H1 (cell line): Measurements from ENCODE around the gene LCAT. TPM values are rescaled to one million over a fixed set of nuclear protein-coding genes. Genes with fewer than 3 reads are reported as not detected.

ENCODE experiments used
- CTCF ChIA-PET: fragments of 300-600 bp; sonication (Branson Sonifier 250); formaldehyde crosslinking; loops from one replicate; lab custom pipeline; 2021; ENCODE audit not compliant: partially characterized antibody; lab: Charles Lee
- POLR2A ChIA-PET: fragments of 300-600 bp; sonication (Branson Sonifier 250); formaldehyde crosslinking; loops from one replicate; lab custom pipeline; 2021; ENCODE audit warnings: inconsistent platforms; ENCODE audit not compliant: partially characterized antibody; lab: Charles Lee
- DNase-seq, 2 experiments: peaks; one replicate each; pipeline versions ENCODE4 v3.0.0 to v3.0.0-alpha.2; 2010 to 2022; ENCODE audit warnings: low spot score in 2 of 2, low read depth in 1 of 2, mixed read lengths in 1 of 2
- FAIRE-seq: peaks from 2 replicates; lab custom pipeline; 2011; peaks lifted over from hg19 to GRCh38; lab: Jason Lieb, UNC
- H2AFZ ChIP-seq: 2 replicates; pipeline ENCODE4 v1.8.1; 2012; ENCODE audit warnings: low read length, inconsistent platforms
- H2AK5ac ChIP-seq: 2 replicates; pipeline ENCODE4 v1.6.1; 2013; ENCODE audit warnings: low read depth, low read length
- H2BK120ac ChIP-seq: replicated peaks from 2 replicates; pipeline ENCODE3; 2013; ENCODE audit warnings: low read depth, low read length, inconsistent platforms
- H2BK12ac ChIP-seq: 2 replicates; pipeline ENCODE4 v1.6.1; 2013; ENCODE audit warnings: low read depth, low read length
- H2BK15ac ChIP-seq: 2 replicates; pipeline ENCODE4 v1.6.1; 2013; ENCODE audit warnings: low read length
- H2BK20ac ChIP-seq: 2 replicates; pipeline ENCODE4 v1.6.1; 2013; ENCODE audit warnings: low read length
- H2BK5ac ChIP-seq: 2 replicates; pipeline ENCODE4 v1.6.1; 2013; ENCODE audit warnings: low read depth, low read length
- H3K14ac ChIP-seq: 2 replicates; pipeline ENCODE4 v1.6.1; 2013; ENCODE audit warnings: inconsistent platforms; ENCODE audit not compliant: insufficient read length
- H3K18ac ChIP-seq: 2 replicates; pipeline ENCODE4 v1.6.1; 2013; ENCODE audit warnings: low read length; ENCODE audit errors: extremely low read depth
- H3K23ac ChIP-seq: 2 replicates; pipeline ENCODE4 v1.6.1; 2013; ENCODE audit warnings: inconsistent platforms; ENCODE audit not compliant: insufficient read length
- H3K23me2 ChIP-seq: 2 replicates; pipeline ENCODE4 v1.6.1; 2013; ENCODE audit warnings: low read depth, low read length
- H3K27ac ChIP-seq: 2 replicates; pipeline ENCODE4 v1.6.1; 2011; ENCODE audit warnings: low read depth, low read length, inconsistent platforms
- H3K27me3 ChIP-seq, 4 experiments: replicated peaks in 1 of 4; 1 replicate in 1 of 4; 2 replicates in 3 of 4; pipeline versions ENCODE4 v1.6.1 to v1.8.1; 2011 to 2013; ENCODE audit warnings: low read length in 3 of 4, mild to moderate bottlenecking in 3 of 4, inconsistent platforms in 2 of 4, mixed read lengths in 2 of 4, moderate library complexity in 1 of 4; ENCODE audit not compliant: control insufficient read depth in 3 of 4, insufficient read depth in 3 of 4; ENCODE audit errors: extremely low read depth in 1 of 4
- H3K36me3 ChIP-seq, 4 experiments: 2 replicates each; pipeline versions ENCODE4 v1.6.1 to v1.8.1; 2011 to 2013; ENCODE audit warnings: mild to moderate bottlenecking in 4 of 4, low read length in 3 of 4, moderate library complexity in 2 of 4, control low read depth in 1 of 4, inconsistent platforms in 1 of 4; ENCODE audit not compliant: insufficient read depth in 4 of 4, control insufficient read depth in 2 of 4
- H3K4ac ChIP-seq: replicated peaks from 2 replicates; pipeline ENCODE3; 2013; ENCODE audit warnings: low read length, low read depth, mixed read lengths, inconsistent platforms; ENCODE audit not compliant: insufficient read length
- H3K4me1 ChIP-seq, 4 experiments: replicated peaks in 1 of 4; 1 replicate in 1 of 4; 2 replicates in 3 of 4; pipeline versions ENCODE4 v1.6.1 to v1.8.1; 2011 to 2013; ENCODE audit warnings: low read length in 3 of 4, inconsistent platforms in 2 of 4, mixed read lengths in 1 of 4; ENCODE audit not compliant: insufficient read depth in 4 of 4, control insufficient read depth in 3 of 4
- H3K4me2 ChIP-seq, 2 experiments: 2 replicates each; pipeline versions ENCODE4 v1.6.1 to v1.8.1; 2011 to 2013; ENCODE audit warnings: low read depth in 2 of 2, low read length in 2 of 2, control low read depth in 1 of 2, inconsistent platforms in 1 of 2, mild to moderate bottlenecking in 1 of 2; ENCODE audit not compliant: insufficient read depth in 1 of 2
- H3K4me3 ChIP-seq, 4 experiments: fragments of 200-600, 300-600 bp in 1 of 4; sonication (generic), shearing (Covaris generic), sonication (Bioruptor Twin) in 1 of 4; 2 replicates each; pipeline versions ENCODE4 v1.5.1 to v1.8.1; 2011 to 2016; ENCODE audit warnings: low read length in 4 of 4, low read depth in 3 of 4, control low read depth in 2 of 4, inconsistent platforms in 2 of 4, mild to moderate bottlenecking in 2 of 4, mixed read lengths in 1 of 4, moderate library complexity in 1 of 4; ENCODE audit not compliant: insufficient read depth in 2 of 4; ENCODE audit errors: extremely low read depth in 1 of 4
- H3K56ac ChIP-seq: replicated peaks from 2 replicates; pipeline ENCODE3; 2013; ENCODE audit warnings: low read depth, mild to moderate bottlenecking, mixed read lengths, low read length, inconsistent platforms; ENCODE audit not compliant: insufficient read length
- H3K79me1 ChIP-seq: 2 replicates; pipeline ENCODE4 v1.6.1; 2013; ENCODE audit warnings: low read depth, low read length, control low read depth
- H3K79me2 ChIP-seq, 2 experiments: 2 replicates each; pipeline versions ENCODE4 v1.6.1 to v1.8.1; 2012 to 2013; ENCODE audit warnings: low read length in 2 of 2, mild to moderate bottlenecking in 2 of 2, inconsistent platforms in 1 of 2; ENCODE audit not compliant: insufficient read depth in 2 of 2, control insufficient read depth in 1 of 2
- H3K9ac ChIP-seq, 4 experiments: replicated peaks in 1 of 4; 1 replicate in 1 of 4; 2 replicates in 3 of 4; pipeline versions ENCODE4 v1.6.1 to v1.8.1; 2011 to 2013; ENCODE audit warnings: low read depth in 3 of 4, low read length in 3 of 4, control low read depth in 2 of 4, mild to moderate bottlenecking in 2 of 4, moderate library complexity in 2 of 4, inconsistent platforms in 1 of 4; ENCODE audit errors: extremely low read depth in 1 of 4
- H3K9me3 ChIP-seq, 2 experiments: 2 replicates each; pipeline versions ENCODE4 v1.6.1 to v1.8.1; 2012 to 2013; ENCODE audit warnings: mild to moderate bottlenecking in 2 of 2, moderate library complexity in 2 of 2, control low read depth in 1 of 2, inconsistent platforms in 1 of 2, low read depth in 1 of 2, low read length in 1 of 2, mixed read lengths in 1 of 2; ENCODE audit not compliant: insufficient read depth in 2 of 2
- H4K20me1 ChIP-seq, 2 experiments: replicated peaks in 1 of 2; 2 replicates each; pipeline versions ENCODE3 to v1.8.1; 2011 to 2013; ENCODE audit warnings: inconsistent platforms in 2 of 2, low read length in 2 of 2, mild to moderate bottlenecking in 1 of 2; ENCODE audit not compliant: insufficient read depth in 2 of 2, control insufficient read depth in 1 of 2
- H4K5ac ChIP-seq: 2 replicates; pipeline ENCODE4 v1.6.1; 2013; ENCODE audit warnings: low read length, low read depth, mixed read lengths, inconsistent platforms; ENCODE audit not compliant: insufficient read length
- H4K8ac ChIP-seq: 2 replicates; pipeline ENCODE4 v1.8.0; 2013; ENCODE audit warnings: mild to moderate bottlenecking, moderate library complexity, low read length, inconsistent platforms; ENCODE audit not compliant: insufficient read depth; ENCODE audit errors: extremely low read depth
- H4K91ac ChIP-seq: replicated peaks from 2 replicates; pipeline ENCODE3; 2013; ENCODE audit warnings: low read length, mixed read lengths, inconsistent platforms; ENCODE audit not compliant: insufficient read length
- CBX8 ChIP-seq: fragments of 300-800, 300-1000 bp; sonication (generic); IDR thresholded peaks from 2 replicates; pipeline ENCODE4 v1.7.1; 2016; ENCODE audit warnings: low read depth, low read length, borderline replicate concordance
- CREB1 ChIP-seq: IDR thresholded peaks from 2 replicates; pipeline ENCODE4 v1.6.1; 2012; ENCODE audit warnings: inconsistent platforms
- EGR1 ChIP-seq: IDR thresholded peaks from 2 replicates; pipeline ENCODE4 v1.6.1; 2011; ENCODE audit warnings: low read depth, low read length, borderline replicate concordance
- EP300 ChIP-seq, 2 experiments: IDR thresholded peaks; 1 replicate in 1 of 2; 2 replicates in 1 of 2; pipeline ENCODE4 v1.6.1; 2011 to 2012; ENCODE audit warnings: low read depth in 2 of 2, low read length in 2 of 2, mild to moderate bottlenecking in 2 of 2, borderline replicate concordance in 1 of 2, inconsistent platforms in 1 of 2, moderate library complexity in 1 of 2
- JUND ChIP-seq: IDR thresholded peaks from 2 replicates; pipeline ENCODE4 v1.6.1; 2011; ENCODE audit warnings: mild to moderate bottlenecking, improper control_type of control experiment, low read length
- KDM5A ChIP-seq: fragments of 200-600 bp; IDR thresholded peaks from 2 replicates; pipeline ENCODE4 v1.7.1; 2012; ENCODE audit warnings: mild to moderate bottlenecking, low read length, inconsistent platforms, mixed read lengths
- POLR2AphosphoS5 ChIP-seq: IDR thresholded peaks from 2 replicates; pipeline ENCODE4 v1.6.1; 2011; ENCODE audit warnings: low read depth, low read length
- RAD21 ChIP-seq, 2 experiments: IDR thresholded peaks in 1 of 2; conservative IDR thresholded peaks in 1 of 2; 2 replicates each; pipeline ENCODE4 v1.6.1; 2011; ENCODE audit warnings: low read depth in 2 of 2, low read length in 2 of 2, improper control_type of control experiment in 1 of 2, inconsistent platforms in 1 of 2, mild to moderate bottlenecking in 1 of 2, moderate library complexity in 1 of 2
- RFX5 ChIP-seq: IDR thresholded peaks from 2 replicates; pipeline ENCODE4 v1.6.1; 2011; ENCODE audit warnings: low read depth, low read length, improper control_type of control experiment, borderline replicate concordance
- SP1 ChIP-seq: IDR thresholded peaks from 2 replicates; pipeline ENCODE4 v1.6.1; 2011; ENCODE audit warnings: low read depth, low read length
- WGBS, 2 experiments: shearing (Covaris generic) in 1 of 2; methylation state at CpG; one replicate each; pipeline versions ENCODE4 v1.1.6 to v1.1.7; 2013 to 2015; ENCODE audit warnings: low lambda C conversion rate in 2 of 2, mixed read lengths in 2 of 2, inconsistent platforms in 1 of 2, low coverage in 1 of 2, missing lambda C conversion rate in 1 of 2; ENCODE audit not compliant: insufficient replicate concordance in 2 of 2, insufficient coverage in 1 of 2, insufficient read length in 1 of 2; ENCODE audit errors: extremely low coverage in 1 of 2, missing lambda C conversion rate in 1 of 2; 5-methylcytosine and 5-hydroxymethylcytosine counted together
- polyA plus RNA-seq, 7 experiments: library from polyadenylated mRNA; depleted of rRNA in 3 of 7; stranded (reverse) in 5 of 7; unstranded in 2 of 7; fragments of >200 nt in 5 of 7; fragments of 200-250 nt in 2 of 7; gene quantifications; 1 replicate in 5 of 7; 2 replicates in 1 of 7; 4 replicates in 1 of 7; pipeline versions ENCODE4 v1.2.1 to v1.2.3, GENCODE V29; 2011 to 2013; ENCODE audit warnings: missing spikeins in 2 of 7, mixed read lengths in 2 of 7
- total RNA-seq: library from RNA; stranded (reverse); fragmentation: NEBNext Ultra II Directional; extraction: Animal tissue kit (Norgen Biotek cat#: 25700); gene quantifications from 2 replicates; pipeline ENCODE4 v1.2.1, GENCODE V29; 2021

Gene LCAT
- total and polyA plus RNA-seq, 2 of the 8 experiments (the other 6 are each of a cell fraction or from before 2014, with no cell fraction given), result 9.4 to 19.6 TPM

DNA sequence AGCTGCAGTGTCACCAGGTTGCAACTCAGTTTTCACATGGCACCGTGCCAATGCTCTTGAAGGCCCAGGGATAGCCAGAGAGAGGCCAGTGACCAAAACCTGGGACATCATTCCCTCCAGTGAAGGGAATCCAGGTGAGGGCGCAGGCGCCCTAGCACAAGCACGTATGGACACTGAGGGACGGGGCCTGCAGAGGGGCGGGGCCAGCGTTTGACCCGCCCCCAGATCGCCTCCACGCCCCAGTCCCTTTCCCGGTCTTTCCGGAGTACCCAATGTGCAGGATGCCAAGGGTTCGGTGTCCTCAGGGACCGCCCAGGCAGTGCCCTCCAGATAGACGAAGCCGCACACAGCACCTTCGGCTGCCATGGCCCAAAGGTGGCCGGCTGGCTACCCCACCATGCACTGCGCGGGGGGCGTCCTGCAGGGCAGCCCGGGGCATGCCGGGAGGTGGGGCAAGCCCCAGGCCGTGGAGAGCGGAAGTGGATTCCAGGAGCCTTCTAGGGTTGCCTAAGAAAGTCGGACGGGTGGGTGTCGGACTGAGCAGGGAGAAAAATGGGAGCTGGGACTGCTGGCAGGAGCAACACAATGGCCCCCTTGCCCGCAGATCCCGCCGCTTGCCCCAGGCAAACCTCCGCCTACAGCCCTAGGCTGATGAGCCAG lies 19.9 kb upstream of the LCAT start:
- no peaks in the 10 kb centered on the region for H3K27me3 ChIP-seq
- peaks cover 4 to 19% (median 17%) of the 10 kb centered on the region in 4 experiments; a peak in 6 of 8 replicates for H3K36me3 ChIP-seq
- 72% methylated on average over 26 of the region's 32 CpGs; no CpG with 5 or more reads in 1 of the 2 experiments for WGBS, 2 experiments
- peaks cover 2 to 25% of the 10 kb centered on the region in 2 experiments for H4K20me1 ChIP-seq
- H4K5ac ChIP-seq, result no peak overlapping the region
- ChIA-PET POLR2A (interaction anchor here (0.6 to 3.9 kb wide), 12 partner anchors 8 to 416 kb away, joined by 3 to 26 read pairs (median 3); partner anchors contain the start of genes DDX28, DUS2, EDC4 and PSMB10), CTCF (interaction anchor here (0.7 to 10.9 kb wide), 11 partner anchors 15 to 301 kb away, joined by 3 to 90 read pairs (median 4); partner anchors contain the start of genes LCAT, NRN1L and SLC7A6)
- peak overlapping the region in 1 of 2 experiments; percentile 11; a peak in 1 of 4 replicates for H3K4me2 ChIP-seq
- H2BK20ac ChIP-seq, result no peak overlapping the region
- no peak overlapping the region for H3K9ac ChIP-seq
- H2AFZ ChIP-seq, result no peak overlapping the region
- no peak overlapping the region; the same call in 1 of the 2 replicates for H2BK15ac ChIP-seq
- H3K14ac ChIP-seq, result no peak overlapping the region
- no peak overlapping the region for H2BK120ac ChIP-seq
- H3K27ac ChIP-seq, result no peak overlapping the region
- H2BK12ac ChIP-seq, result no peak overlapping the region
- no peak overlapping the region for H3K4ac ChIP-seq
- no peak overlapping the region for H4K91ac ChIP-seq
- H3K4me3 ChIP-seq, result no peak overlapping the region
- H3K18ac ChIP-seq, result no peak overlapping the region
- peaks cover 7% of the 10 kb centered on the region; the same call in 1 of the 2 replicates for H3K23me2 ChIP-seq
- H3K4me1 ChIP-seq, result peaks cover 6 to 25% (median 18%) of the 10 kb centered on the region in 4 experiments
- H3K23ac ChIP-seq, result no peak overlapping the region
- peak overlapping the region; percentile 36; the same call in 1 of the 2 replicates for H4K8ac ChIP-seq
- DNase-seq (peak; percentile 36 to 75), FAIRE-seq (no peak)
- peaks cover 20% of the 10 kb centered on the region; the same call in 1 of the 2 replicates for H3K79me1 ChIP-seq
- H3K56ac ChIP-seq, result no peak overlapping the region
- peaks cover 0 to 4% of the 10 kb centered on the region in 2 experiments; a peak in 2 of 4 replicates for H3K79me2 ChIP-seq
- H2BK5ac ChIP-seq, result peak overlapping the region; percentile 35; the same call in 1 of the 2 replicates
- no peak overlapping the region for H2AK5ac ChIP-seq
- H3K9me3 ChIP-seq, result no peaks in the 10 kb centered on the region
- TF ChIP-seq KDM5A, result no peak
- TF ChIP-seq CREB1, result peak; percentile 20; the same call in 1 of the 2 replicates
- TF ChIP-seq EGR1, result 0 out of 2 replicates have a peak, but pooled peaks have one; percentile 8
- TF ChIP-seq RAD21 (IDR thresholded peaks at IDR 0.05 in 1 of 2, conservative IDR thresholded peaks at IDR 0.05 in 1 of 2; ENCODE audit: low read depth in 2 of 2, low read length in 2 of 2), result peak; percentile 51 to 56
- TF ChIP-seq RFX5, result no peak
- TF ChIP-seq SP1, result peak; percentile 63; the same call in 1 of the 2 replicates
- TF ChIP-seq CBX8, result no peak
- no peak for TF ChIP-seq EP300 (IDR thresholded peaks at IDR 0.05; ENCODE audit: borderline replicate concordance in 1 of 2, low read depth in 2 of 2, low read length in 2 of 2)
- no peak for TF ChIP-seq JUND
- TF ChIP-seq POLR2AphosphoS5, result no peak
